ENCODE measurements around the gene MAGI2.

DNA sequence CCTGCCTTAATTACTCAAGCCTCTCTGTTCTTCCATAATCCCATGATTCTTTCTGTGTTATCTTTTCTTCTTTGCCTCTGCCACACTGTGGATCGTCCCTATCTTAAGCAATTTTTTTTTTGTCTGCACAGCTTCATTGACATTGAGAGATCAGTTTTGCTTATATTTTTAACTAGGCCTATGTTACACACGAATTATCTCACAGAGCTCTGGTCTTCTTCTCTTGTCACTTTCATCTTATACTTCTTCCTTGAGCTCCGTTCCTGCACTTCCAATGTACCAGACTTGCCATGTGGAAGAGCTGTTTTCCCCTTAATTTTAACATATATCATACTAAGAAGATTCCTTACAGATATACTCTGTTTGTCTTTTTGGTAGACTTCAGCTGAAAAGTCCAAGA is 106.1 kb downstream of the MAGI2 start:
- TF ChIP-seq, protein P1, sequence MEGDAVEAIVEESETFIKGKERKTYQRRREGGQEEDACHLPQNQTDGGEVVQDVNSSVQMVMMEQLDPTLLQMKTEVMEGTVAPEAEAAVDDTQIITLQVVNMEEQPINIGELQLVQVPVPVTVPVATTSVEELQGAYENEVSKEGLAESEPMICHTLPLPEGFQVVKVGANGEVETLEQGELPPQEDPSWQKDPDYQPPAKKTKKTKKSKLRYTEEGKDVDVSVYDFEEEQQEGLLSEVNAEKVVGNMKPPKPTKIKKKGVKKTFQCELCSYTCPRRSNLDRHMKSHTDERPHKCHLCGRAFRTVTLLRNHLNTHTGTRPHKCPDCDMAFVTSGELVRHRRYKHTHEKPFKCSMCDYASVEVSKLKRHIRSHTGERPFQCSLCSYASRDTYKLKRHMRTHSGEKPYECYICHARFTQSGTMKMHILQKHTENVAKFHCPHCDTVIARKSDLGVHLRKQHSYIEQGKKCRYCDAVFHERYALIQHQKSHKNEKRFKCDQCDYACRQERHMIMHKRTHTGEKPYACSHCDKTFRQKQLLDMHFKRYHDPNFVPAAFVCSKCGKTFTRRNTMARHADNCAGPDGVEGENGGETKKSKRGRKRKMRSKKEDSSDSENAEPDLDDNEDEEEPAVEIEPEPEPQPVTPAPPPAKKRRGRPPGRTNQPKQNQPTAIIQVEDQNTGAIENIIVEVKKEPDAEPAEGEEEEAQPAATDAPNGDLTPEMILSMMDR (conservative IDR thresholded peaks at IDR 0.05; ENCODE audit: low read depth in 2 of 2): no peak
- TF ChIP-seq REST (IDR thresholded peaks at IDR 0.05; ENCODE audit: unreplicated experiment) (no peak), EZH2 (IDR thresholded peaks at IDR 0.05; ENCODE audit: low read depth, unreplicated experiment) (no peak), POLR2AphosphoS5 (IDR thresholded peaks at IDR 0.05; ENCODE audit: low read depth) (no peak), EZH2phosphoT487 (IDR thresholded peaks at IDR 0.05; ENCODE audit: unreplicated experiment) (no peak), NANOG (IDR thresholded peaks at IDR 0.05; ENCODE audit: borderline replicate concordance) (no peak), CREB1 (CRISPR knock-in tag; IDR thresholded peaks at IDR 0.05; ENCODE audit: low read depth) (no peak), JUNB (IDR thresholded peaks at IDR 0.05; ENCODE audit: unreplicated experiment) (no peak), ETS1 (IDR thresholded peaks at IDR 0.05) (no peak)
